Measurements from ENCODE around the gene PDCD2L.

DNA sequence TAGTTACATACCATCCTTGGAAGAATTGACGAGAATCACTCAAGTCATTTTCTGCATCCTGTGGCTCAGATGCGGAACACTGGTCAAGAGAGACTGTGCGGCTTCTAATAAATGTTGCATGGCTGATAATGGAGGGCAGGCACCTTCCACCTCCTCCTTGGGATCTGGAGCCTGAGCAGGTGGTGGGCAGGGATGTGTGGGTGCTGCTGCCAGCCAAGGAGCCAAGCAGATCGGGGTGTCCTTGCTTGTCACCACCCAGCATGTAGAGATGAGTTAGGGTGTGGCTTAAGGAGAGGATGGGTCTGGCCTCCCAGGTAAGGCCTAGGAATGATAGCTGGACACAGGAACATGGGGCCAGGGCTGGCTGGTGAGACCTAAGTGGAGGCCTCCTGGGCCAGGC is 21.7 kb upstream of the PDCD2L start:
- TF ChIP-seq, protein P1, sequence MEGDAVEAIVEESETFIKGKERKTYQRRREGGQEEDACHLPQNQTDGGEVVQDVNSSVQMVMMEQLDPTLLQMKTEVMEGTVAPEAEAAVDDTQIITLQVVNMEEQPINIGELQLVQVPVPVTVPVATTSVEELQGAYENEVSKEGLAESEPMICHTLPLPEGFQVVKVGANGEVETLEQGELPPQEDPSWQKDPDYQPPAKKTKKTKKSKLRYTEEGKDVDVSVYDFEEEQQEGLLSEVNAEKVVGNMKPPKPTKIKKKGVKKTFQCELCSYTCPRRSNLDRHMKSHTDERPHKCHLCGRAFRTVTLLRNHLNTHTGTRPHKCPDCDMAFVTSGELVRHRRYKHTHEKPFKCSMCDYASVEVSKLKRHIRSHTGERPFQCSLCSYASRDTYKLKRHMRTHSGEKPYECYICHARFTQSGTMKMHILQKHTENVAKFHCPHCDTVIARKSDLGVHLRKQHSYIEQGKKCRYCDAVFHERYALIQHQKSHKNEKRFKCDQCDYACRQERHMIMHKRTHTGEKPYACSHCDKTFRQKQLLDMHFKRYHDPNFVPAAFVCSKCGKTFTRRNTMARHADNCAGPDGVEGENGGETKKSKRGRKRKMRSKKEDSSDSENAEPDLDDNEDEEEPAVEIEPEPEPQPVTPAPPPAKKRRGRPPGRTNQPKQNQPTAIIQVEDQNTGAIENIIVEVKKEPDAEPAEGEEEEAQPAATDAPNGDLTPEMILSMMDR (IDR thresholded peaks at IDR 0.05), result no peak
- TF ChIP-seq SIN3A (IDR thresholded peaks at IDR 0.05; ENCODE audit: borderline replicate concordance, low read depth, low read length) (no peak), TAF1 (IDR thresholded peaks at IDR 0.05; ENCODE audit: borderline replicate concordance, low read depth, low read length) (no peak), TEAD4 (IDR thresholded peaks at IDR 0.05; ENCODE audit: borderline replicate concordance, insufficient read depth) (no peak), EZH2phosphoT487 (IDR thresholded peaks at IDR 0.05; ENCODE audit: borderline replicate concordance, low read depth) (no peak), JUND (IDR thresholded peaks at IDR 0.05) (no peak), RXRA (IDR thresholded peaks at IDR 0.05; ENCODE audit: borderline replicate concordance, low read depth) (no peak), RAD21 (IDR thresholded peaks at IDR 0.05; ENCODE audit: low read length) (no peak), RCOR1 (IDR thresholded peaks at IDR 0.05; ENCODE audit: low read length) (no peak), POLR2AphosphoS5 (IDR thresholded peaks at IDR 0.05; ENCODE audit: low read depth, low read length) (no peak), MXI1 (IDR thresholded peaks at IDR 0.05; ENCODE audit: low read depth, low read length) (no peak)
- TF ChIP-seq, protein P2, sequence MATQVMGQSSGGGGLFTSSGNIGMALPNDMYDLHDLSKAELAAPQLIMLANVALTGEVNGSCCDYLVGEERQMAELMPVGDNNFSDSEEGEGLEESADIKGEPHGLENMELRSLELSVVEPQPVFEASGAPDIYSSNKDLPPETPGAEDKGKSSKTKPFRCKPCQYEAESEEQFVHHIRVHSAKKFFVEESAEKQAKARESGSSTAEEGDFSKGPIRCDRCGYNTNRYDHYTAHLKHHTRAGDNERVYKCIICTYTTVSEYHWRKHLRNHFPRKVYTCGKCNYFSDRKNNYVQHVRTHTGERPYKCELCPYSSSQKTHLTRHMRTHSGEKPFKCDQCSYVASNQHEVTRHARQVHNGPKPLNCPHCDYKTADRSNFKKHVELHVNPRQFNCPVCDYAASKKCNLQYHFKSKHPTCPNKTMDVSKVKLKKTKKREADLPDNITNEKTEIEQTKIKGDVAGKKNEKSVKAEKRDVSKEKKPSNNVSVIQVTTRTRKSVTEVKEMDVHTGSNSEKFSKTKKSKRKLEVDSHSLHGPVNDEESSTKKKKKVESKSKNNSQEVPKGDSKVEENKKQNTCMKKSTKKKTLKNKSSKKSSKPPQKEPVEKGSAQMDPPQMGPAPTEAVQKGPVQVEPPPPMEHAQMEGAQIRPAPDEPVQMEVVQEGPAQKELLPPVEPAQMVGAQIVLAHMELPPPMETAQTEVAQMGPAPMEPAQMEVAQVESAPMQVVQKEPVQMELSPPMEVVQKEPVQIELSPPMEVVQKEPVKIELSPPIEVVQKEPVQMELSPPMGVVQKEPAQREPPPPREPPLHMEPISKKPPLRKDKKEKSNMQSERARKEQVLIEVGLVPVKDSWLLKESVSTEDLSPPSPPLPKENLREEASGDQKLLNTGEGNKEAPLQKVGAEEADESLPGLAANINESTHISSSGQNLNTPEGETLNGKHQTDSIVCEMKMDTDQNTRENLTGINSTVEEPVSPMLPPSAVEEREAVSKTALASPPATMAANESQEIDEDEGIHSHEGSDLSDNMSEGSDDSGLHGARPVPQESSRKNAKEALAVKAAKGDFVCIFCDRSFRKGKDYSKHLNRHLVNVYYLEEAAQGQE (IDR thresholded peaks at IDR 0.05; ENCODE audit: low read depth, low read length), result no peak

All from SK-N-SH (cell line).